GM19397 (cell line): ENCODE measurements around the gene VSX1.

Experiments
- ATAC-seq: cut with Tn5 transposase; IDR thresholded peaks from one replicate; pipeline ENCODE4 v1.9.1; 2021; ENCODE audit warnings: mild to moderate bottlenecking, moderate library complexity; ENCODE audit not compliant: unreplicated experiment

The VSX1 gene

DNA sequence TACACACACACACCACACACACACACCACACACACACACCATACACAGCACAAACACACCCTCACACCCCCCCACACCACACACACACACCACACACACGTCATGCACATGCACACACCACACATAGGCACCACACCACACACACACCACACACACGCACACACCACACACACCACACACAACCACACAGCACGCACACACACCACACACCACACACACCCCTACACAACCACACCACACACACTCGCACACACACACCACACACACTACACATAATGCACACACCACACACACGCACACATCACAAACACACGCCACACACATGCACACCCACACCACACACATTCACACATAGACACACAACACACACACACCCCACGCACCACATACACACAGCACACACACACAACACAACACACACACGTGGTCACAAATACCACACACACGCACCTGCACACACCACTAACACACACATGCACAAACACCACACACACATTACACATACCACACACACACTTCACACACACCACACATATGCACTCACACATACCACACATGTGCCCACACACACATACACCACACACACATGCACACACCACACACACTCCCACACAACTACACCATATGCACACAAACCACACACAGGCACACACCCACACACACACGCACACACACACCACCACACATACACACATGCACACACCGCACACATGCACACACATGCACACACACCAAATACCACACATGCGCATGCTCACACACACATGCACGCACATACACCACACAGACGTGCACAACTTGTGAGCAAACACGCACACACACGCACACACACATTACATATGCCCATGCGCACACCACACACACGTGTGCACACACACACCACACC, 14.6 kb downstream of the VSX1 start:
- ATAC-seq = no peak

GRCh38 chr20:25066386-25066785, 15.6 kb downstream of the VSX1 start:
- ATAC-seq = no peak

GRCh38 chr20:25065625-25066338, 16.2 kb downstream of the VSX1 start:
- no peak for ATAC-seq

GRCh38 chr20:25065072-25065624, 16.8 kb downstream of the VSX1 start:
- no peak for ATAC-seq

DNA sequence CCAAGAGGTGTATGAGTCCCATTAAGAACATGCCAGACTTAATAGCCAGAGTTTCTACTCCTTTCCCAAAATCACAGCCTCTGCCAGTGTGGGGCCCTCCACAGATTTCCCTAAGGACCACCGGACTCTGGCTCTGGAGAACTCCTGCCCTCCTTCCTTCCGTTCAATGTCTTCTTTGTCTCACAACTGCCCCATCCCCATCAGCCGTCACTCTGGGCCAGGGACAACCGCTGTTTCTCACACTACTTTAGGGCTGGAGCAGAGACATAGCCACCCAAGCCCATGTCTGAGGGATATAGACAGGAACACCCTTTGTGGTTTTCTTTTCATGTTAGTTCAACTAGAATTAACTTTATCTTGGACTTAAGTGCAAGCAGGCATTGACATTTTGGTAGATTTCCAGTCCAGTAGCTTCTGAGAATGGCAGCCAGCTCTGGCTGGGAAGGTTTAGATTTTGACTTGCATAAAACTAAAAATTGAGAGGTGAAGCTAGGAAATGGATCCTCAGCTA, 17.3 kb downstream of the VSX1 start:
- no peak for ATAC-seq

DNA sequence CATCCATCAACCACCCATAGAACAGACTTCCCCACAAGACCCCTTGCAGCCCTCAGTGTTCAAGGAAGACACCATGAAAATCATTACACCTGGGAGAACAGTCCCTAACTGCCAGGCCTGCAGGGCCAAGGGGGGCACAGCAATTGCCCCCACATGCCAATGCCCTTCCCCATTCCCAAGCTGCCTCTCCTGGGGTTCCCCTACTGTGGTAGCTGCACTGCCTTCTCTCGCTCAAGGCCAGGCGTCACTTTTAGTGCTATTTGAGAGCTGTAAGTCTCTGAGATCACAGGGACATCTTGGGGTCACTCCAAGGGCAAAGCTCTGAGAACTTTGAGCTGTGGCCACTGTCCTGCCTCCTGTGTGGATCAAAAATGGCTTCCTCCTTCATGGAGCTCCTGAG, 18.0 kb downstream of the VSX1 start:
- ATAC-seq = no peak

DNA sequence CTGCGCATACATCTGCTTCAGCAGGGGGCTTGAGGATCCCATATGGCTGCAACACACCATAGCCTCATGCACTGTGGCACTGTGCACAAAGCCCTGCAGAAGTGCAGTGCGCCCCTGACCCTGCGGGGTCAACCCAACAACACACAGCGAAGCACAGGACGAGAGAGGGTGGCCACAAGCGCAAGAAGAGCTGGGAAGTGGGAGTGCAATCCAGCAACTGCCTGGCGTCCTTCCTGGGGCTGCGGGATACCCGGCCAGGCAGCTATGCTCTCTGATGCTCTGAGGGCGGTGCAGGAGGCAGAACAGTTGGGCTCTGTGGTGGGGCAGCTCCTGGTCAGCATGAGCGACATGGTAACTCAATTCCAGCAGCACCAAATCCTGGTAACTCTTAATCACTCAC, 18.4 kb downstream of the VSX1 start:
- ATAC-seq = no peak

- no peak for ATAC-seq
Measured at GRCh38 chr20:25062841-25063240, 19.1 kb downstream of the VSX1 start.

DNA sequence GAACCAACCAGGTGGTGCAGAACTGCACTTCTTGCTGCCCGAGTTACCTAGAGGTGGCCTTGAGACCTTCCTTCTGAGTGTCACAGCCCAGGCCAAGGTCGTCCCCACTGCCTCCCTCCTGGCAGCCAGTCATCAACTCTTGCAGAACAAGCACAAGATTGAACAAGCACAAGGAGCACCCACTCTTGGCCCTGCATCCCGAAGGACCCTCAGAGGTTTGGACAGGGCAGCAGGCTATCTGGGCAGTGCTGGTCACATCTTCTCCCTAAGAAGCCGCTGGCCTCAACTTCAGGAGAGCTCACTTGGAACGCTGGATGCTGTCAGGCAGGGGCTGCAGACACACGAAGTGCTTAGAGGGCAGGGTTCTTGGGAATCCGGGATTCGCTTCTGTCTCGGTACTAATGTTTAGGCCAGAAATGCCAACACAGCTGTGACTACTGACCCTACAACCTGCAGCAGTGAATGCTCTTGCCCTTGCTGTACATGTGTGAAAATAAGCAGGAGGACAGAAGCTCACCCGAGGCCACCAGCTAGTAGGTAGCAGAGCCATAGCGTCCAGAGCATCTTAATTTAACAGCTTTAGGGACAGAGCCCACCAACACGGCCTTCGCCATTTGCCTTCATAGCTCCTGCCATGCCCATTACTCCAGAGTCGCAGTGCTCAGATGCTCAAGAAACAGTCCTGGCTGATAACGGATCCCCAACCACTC, 20.0 kb downstream of the VSX1 start:
- no peak for ATAC-seq

- ATAC-seq = no peak
Measured at GRCh38 chr20:25061103-25061799, 20.7 kb downstream of the VSX1 start.

DNA sequence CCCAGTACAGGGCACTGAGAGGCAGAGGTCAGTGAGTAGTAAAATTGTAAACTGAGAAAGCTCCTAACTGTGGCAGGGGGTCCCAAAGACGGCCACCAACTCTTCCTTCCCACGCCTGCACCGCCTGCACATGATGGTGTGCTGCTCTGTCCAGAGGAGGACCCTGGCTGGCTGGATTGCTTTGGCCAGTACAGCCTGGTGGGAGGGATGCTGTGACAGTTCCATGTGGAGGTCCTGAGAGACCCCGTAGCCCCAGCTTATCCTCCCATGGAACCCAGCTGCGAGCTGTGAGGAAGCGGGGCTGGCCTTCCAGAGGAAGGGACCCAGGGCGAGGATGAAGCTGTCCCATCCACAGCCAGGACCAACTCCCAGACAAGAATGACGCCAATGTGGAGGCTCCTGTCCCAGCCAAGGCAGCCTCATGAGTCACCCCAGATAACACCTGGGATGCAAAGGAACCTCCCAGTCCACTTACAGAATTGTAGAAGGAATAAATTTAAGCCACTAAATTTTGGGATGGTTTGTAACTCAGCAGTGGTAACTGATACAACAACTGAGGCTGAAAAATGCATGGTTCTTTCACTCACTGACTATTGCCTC, 22.0 kb downstream of the VSX1 start:
- ATAC-seq = no peak

GRCh38 chr20:25058847-25059810, 22.8 kb downstream of the VSX1 start:
- ATAC-seq = no peak

DNA sequence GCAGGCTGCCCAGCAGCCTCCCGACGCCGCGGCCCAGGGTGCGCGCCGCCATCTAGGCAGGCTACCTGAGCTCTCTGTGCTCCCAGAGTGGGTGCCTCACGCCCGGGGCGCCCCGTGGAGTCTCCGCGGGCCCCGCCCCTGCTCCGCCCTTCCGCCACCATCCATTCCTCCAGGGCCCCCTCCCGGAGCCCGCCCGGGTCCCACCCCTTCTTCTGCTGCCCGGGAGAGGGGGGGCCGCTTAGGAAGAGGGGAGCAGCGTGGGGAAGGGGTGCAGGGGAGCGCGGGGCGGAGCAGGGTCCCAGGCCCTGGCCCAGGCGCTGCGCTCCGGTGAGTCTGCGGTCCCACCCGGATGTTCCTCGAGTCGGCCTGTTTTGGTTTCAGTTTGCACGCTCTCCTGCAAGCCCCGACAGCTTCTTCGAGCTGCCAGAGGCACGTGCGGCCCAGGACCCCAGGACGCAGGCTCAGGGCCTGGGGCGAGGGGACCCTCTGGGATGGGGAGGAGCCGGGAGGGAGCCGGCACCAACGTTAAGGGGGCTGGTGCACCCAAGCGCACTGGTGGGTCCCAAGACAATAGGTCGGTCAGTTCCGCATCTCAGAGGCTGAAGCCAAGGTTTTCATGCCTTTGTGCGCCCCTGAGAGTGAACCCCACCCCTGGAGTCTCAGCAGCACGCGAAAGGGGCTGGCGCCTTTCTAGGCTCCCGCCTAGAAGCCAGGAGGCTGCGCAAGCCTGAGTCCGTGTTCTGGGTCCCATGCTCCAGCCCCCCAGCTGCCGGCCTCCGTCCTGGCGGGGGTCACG, 23.7 kb downstream of the VSX1 start, which contains the start of gene ACSS1:
Gene ACSS1, minus strand, starts transcription at position 89 of the 796 bp plus-strand sequence. Its CDS starts 37 bp downstream, at position 52.
- peak; percentile 63 for ATAC-seq

- ATAC-seq = peak; percentile 24
Measured at GRCh38 chr20:25057234-25058050, 24.5 kb downstream of the VSX1 start.

DNA sequence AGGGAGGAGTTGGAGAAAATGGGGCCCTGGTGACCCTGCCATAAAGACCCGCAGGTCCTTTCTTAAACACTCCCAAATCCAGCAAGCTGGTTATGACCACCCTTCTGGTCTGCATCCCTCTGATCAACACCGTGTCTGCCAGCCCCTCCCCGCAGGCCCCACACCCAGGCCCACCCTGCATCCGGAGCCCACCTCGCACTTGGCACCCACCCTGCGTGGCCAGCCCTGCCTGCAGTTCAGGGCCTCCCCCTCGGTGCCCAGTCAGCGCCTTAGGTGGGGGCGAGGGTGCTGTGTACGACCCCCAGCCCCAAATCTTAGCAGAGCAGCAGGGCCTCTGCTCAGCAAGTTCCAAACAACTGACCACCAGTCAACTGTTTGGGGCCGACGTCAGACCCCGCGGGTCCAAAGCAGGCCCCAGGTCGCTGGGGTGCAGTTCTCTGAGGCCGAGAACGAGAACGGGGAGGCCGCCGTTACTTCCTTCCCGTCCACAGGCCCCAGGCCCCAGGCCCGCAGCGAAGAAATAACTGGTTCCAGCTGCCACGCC, 25.2 kb downstream of the VSX1 start:
- ATAC-seq = peak; percentile 19

DNA sequence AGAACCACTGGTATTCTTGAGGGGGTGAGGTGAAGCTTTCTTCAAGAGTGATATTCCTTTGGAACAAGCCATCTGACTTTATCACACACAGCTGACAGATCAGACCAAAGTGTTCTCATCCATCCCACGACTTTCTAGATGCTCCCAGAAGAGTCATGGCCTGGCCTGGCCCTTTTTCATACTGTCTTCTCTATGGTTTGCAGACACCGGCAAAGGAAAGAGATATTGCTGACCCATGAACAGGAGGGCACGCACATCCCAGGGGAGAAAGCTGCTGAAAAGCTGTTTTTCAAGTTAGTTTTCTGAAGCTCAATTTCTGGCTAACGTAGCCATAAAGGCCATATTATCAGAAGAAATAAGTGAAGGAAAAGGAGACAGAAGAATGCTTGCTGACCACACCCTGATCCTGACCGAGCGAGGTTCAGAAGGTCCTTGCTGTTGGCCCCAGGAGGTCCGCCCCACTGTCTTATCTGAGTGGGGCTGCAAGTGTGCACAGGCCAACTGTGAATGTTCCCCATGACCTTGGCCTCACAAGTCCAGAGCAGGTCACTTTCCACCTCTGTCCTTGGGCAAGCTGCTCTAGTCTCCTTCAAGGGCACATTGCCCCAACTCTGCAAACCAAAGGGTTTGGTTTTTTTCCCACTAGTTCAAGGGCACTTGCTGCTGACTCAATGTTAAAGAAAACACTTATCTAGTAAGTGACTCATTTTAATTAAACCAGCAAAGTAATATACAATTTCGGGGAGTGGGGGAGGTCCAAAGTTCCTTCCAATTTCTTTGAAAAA, 26.0 kb downstream of the VSX1 start:
- no peak for ATAC-seq
